ENCODE measurements around the gene UNC119B. TPM values are rescaled to one million over a fixed set of nuclear protein-coding genes. Genes with fewer than 3 reads are reported as not detected.
A peak's percentile ranks its signal among the peaks of the same experiment; 100 is the strongest.

Gene UNC119B
- total RNA-seq, 1 experiment from 2014 or later: 51.5 TPM

- Histone ChIP-seq H3K4ac (ENCODE audit: low read depth, low read length) (no peak overlapping the region), H2AFZ (ENCODE audit: low read length) (no peak overlapping the region), H3K14ac (ENCODE audit: insufficient read depth, low read length) (no peak overlapping the region), H3K79me2 (ENCODE audit: insufficient read depth, low read length) (no peaks in the 10 kb centered on the region; the same call in 1 of the 2 replicates), H2BK20ac (ENCODE audit: low read depth, low read length, poor library complexity, severe bottlenecking) (no peak overlapping the region), H4K91ac (ENCODE audit: insufficient read length, low read depth, low read length) (no peak overlapping the region), H3K18ac (ENCODE audit: insufficient read length, low read depth, low read length) (no peak overlapping the region), H3K4me1 (ENCODE audit: insufficient read depth, low read length) (no peaks in the 10 kb centered on the region; the same call in 1 of the 2 replicates), H3K79me1 (ENCODE audit: insufficient read depth, low read depth, low read length, poor library complexity, severe bottlenecking) (no peaks in the 10 kb centered on the region), H3K23me2 (ENCODE audit: insufficient read length, low read depth, low read length, poor library complexity, severe bottlenecking) (peaks cover 7% of the 10 kb centered on the region), H3T11ph (ENCODE audit: low read length) (no peak overlapping the region), H2AK5ac (ENCODE audit: insufficient read length, low read length) (no peak overlapping the region), H3K27me3 (ENCODE audit: insufficient read depth, low read length) (no peaks in the 10 kb centered on the region), H4K5ac (ENCODE audit: insufficient read length, low read depth, low read length) (no peak overlapping the region), H3K4me2 (ENCODE audit: insufficient read depth, insufficient read length, low read length) (no peak overlapping the region), H4K8ac (replicated peaks; ENCODE audit: insufficient read length, low read depth, low read length) (no peak overlapping the region), H2BK12ac (ENCODE audit: insufficient read length, low read depth, low read length) (no peak overlapping the region), H4K20me1 (ENCODE audit: control insufficient read depth, insufficient read depth, insufficient read length) (no peaks in the 10 kb centered on the region), H3K9ac (ENCODE audit: extremely low read depth, insufficient read length, low read length) (no peak overlapping the region), H3K23ac (ENCODE audit: insufficient read length, low read depth, low read length) (no peak overlapping the region), H3K56ac (ENCODE audit: insufficient read length, low read depth, low read length) (no peak overlapping the region), H2BK15ac (ENCODE audit: low read depth, low read length) (no peak overlapping the region), H2BK5ac (ENCODE audit: insufficient read length, low read length) (no peak overlapping the region), H3K27ac (ENCODE audit: insufficient read length, low read depth, low read length) (no peak overlapping the region), H2BK120ac (ENCODE audit: low read depth, low read length, poor library complexity, severe bottlenecking) (no peak overlapping the region), H3K9me3 (ENCODE audit: control insufficient read depth, low read depth, low read length) (no peaks in the 10 kb centered on the region)
- 0 out of 5 replicates have a peak overlapping the region, but pooled peaks of 1 of the 2 experiments have one; percentile 83 for H3K4me3 Mint-ChIP-seq
- 0 out of 7 replicates have a peak overlapping the region, but pooled peaks of 1 of the 3 experiments have one; percentile 6 for H3K27ac Mint-ChIP-seq
- no peak for TF ChIP-seq CTCF (conservative IDR thresholded peaks at IDR 0.05)
- DNase-seq: no peak
- no peaks in the 10 kb centered on the region; the same call in 1 of the 2 replicates for H3K27me3 Mint-ChIP-seq (ENCODE audit: low read depth)
- peaks cover 19% of the 10 kb centered on the region in 2 experiments for H3K4me1 Mint-ChIP-seq
- H3K36me3 Mint-ChIP-seq (ENCODE audit: insufficient read depth in 1 of 3, low read depth in 3 of 3): peaks cover 28 to 46% (median 45%) of the 10 kb centered on the region in 3 experiments
- WGBS (ENCODE audit: extremely low coverage, insufficient read length, low lambda C conversion rate): no CpG with 5 or more reads among the region's 6 CpGs
- H3K9me3 Mint-ChIP-seq: no peaks in the 10 kb centered on the region
These were observed 2.4 kb downstream of the UNC119B start for GRCh38 chr12:120712610-120713009.
